Lower lobe of right lung (tissue), 2 donors: Measurements from ENCODE around the gene ADARB1. TPM values are rescaled to one million over a fixed set of nuclear protein-coding genes. Genes with fewer than 3 reads are reported as not detected.

ENCODE experiments used
- ATAC-seq, 2 donors: fragments of 200-7000 bp; cut with Tn5 transposase; one replicate each; pipeline ENCODE4 v1.9.1; 2020 to 2022; ENCODE audit warnings: mild to moderate bottlenecking in 2 of 2, moderate library complexity in 2 of 2
- DNase-seq: peaks from one replicate; pipeline ENCODE4 v3.0.0-alpha.2; 2020
- H3K27ac ChIP-seq: fragments of 200-600 bp; one replicate; pipeline ENCODE4 v1.8.0; 2022
- H3K27me3 ChIP-seq: fragments of 200-600 bp; one replicate; pipeline ENCODE4 v1.8.0; 2022; ENCODE audit warnings: low read depth
- H3K36me3 ChIP-seq: fragments of 200-600 bp; one replicate; pipeline ENCODE4 v1.8.0; 2022; ENCODE audit warnings: mild to moderate bottlenecking
- H3K4me1 ChIP-seq: fragments of 200-600 bp; one replicate; pipeline ENCODE4 v1.8.0; 2022
- H3K4me3 ChIP-seq: fragments of 200-600 bp; one replicate; pipeline ENCODE4 v1.8.0; 2022; ENCODE audit warnings: mild to moderate bottlenecking
- H3K9me3 ChIP-seq: fragments of 200-600 bp; one replicate; pipeline ENCODE4 v1.8.0; 2022
- intact Hi-C: fragments of 100-400 bp; cut with DNase I; formaldehyde crosslinking; loops from one replicate; pipeline ENCODE4 v1.11.0; 2022
- total RNA-seq: library from RNA; stranded (reverse); fragmentation: NEBNext Ultra II Directional; extraction: Animal tissue kit (Norgen Biotek cat#: 25700); gene quantifications from one replicate; pipeline ENCODE4 v1.2.1, GENCODE V29; 2021
- TF ChIP-seq, protein P1 (sequence below): fragments of 200-600 bp; IDR thresholded peaks from one replicate; pipeline ENCODE4 v1.8.0; 2022; ENCODE audit warnings: antibody characterized with exemption, mild to moderate bottlenecking
- donor health status: DM: no; HTN: yes; CAD: no; lungs with severe emphysema.

The ADARB1 gene
- total RNA-seq, 1 donor from 2014 or later: 48.2 TPM

DNA sequence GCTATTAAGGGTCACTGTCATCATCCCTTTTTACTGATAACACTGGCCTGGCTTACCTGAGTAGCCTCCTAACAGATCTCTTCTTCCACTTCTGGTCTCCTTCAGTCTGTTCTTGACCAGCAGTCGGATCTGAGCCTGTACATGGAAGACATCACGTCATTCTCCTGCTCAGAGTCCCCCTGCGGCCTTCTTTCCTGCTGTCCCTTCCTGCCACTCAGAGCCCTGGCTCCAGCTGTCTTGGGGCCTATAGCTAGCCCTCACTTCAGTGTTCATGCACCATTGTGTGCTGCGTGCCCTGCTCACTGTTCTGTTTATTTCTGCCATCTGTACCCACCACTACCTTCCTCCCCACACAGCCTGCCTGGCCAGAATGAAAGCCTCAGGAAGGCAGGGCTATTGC lies 8.4 kb downstream of the ADARB1 start:
- Histone ChIP-seq H3K9me3 (no peaks in the 10 kb centered on the region), H3K27ac (peak overlapping the region; percentile 2), H3K4me1 (peaks cover 67% of the 10 kb centered on the region), H3K27me3 (no peaks in the 10 kb centered on the region), H3K36me3 (no peaks in the 10 kb centered on the region), H3K4me3 (no peak overlapping the region)
- DNase-seq (no peak), ATAC-seq (no peak)
- intact Hi-C loops: no loop called here
- TF ChIP-seq, protein P1, sequence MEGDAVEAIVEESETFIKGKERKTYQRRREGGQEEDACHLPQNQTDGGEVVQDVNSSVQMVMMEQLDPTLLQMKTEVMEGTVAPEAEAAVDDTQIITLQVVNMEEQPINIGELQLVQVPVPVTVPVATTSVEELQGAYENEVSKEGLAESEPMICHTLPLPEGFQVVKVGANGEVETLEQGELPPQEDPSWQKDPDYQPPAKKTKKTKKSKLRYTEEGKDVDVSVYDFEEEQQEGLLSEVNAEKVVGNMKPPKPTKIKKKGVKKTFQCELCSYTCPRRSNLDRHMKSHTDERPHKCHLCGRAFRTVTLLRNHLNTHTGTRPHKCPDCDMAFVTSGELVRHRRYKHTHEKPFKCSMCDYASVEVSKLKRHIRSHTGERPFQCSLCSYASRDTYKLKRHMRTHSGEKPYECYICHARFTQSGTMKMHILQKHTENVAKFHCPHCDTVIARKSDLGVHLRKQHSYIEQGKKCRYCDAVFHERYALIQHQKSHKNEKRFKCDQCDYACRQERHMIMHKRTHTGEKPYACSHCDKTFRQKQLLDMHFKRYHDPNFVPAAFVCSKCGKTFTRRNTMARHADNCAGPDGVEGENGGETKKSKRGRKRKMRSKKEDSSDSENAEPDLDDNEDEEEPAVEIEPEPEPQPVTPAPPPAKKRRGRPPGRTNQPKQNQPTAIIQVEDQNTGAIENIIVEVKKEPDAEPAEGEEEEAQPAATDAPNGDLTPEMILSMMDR: no peak

DNA sequence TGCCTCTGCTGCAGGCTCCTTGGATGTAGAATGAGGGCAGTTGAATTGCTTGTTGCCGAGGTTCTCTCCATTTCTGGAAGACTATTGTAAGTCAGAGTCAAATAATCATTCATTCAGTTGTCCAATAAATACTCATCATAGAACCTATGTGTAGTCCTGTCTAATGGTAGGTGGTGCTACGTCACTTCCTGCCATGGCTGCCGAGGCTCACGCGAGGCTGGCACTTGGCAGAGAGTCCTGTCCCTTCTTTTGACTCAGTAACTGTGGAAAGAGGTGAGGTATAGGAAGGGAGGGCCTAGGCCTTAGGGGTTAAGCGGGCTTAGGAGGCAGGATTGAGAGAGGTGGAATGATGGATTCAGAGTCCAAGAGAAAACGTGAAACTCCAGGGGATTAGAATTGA lies 9.7 kb downstream of the ADARB1 start:
- intact Hi-C loops: no loop called here
- no peak overlapping the region for H3K27ac ChIP-seq
- no peak for DNase-seq
- H3K9me3 ChIP-seq: no peaks in the 10 kb centered on the region
- TF ChIP-seq, protein P1: no peak
- H3K36me3 ChIP-seq: no peaks in the 10 kb centered on the region
- no peak for ATAC-seq
- no peak overlapping the region for H3K4me3 ChIP-seq
- H3K27me3 ChIP-seq: no peaks in the 10 kb centered on the region
- H3K4me1 ChIP-seq: peaks cover 62% of the 10 kb centered on the region

DNA sequence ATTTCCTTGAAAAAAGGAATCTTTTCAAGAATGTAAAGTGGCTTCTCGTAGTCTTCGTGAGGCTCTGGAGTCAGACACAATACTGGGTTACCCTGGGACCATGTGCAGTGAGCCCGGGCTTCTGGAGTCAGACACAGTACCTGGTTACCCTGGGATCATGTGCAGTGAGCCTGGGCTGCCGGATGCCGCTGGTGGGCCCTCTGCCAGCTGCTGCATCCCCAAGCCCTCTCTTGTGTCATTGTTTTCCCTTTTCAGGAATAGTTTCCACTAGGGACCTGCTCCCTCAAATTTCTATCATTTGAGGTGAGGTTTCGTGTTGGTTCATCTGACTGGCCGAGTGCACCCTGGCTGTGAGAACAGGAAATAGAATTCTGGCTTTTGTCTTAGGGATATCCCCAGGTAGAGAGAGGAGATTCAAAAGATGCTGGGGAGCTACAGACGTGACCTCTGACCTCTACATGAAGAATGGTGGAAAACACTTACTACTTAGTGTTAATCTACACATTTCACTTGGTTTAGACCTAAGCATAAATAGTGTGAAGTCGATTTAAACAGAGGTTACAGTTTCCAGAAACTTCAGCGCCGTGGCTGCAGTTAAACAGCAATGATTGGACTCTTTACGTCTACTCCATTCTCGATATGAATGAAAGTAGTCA lies 10.6 kb downstream of the ADARB1 start:
- TF ChIP-seq, protein P1: no peak
- no peaks in the 10 kb centered on the region for H3K36me3 ChIP-seq
- H3K27ac ChIP-seq: no peak overlapping the region
- intact Hi-C loops: no loop called here
- H3K4me3 ChIP-seq: no peak overlapping the region
- no peaks in the 10 kb centered on the region for H3K9me3 ChIP-seq
- DNase-seq (no peak), ATAC-seq (no peak)
- peaks cover 56% of the 10 kb centered on the region for H3K4me1 ChIP-seq
- H3K27me3 ChIP-seq: no peaks in the 10 kb centered on the region

DNA sequence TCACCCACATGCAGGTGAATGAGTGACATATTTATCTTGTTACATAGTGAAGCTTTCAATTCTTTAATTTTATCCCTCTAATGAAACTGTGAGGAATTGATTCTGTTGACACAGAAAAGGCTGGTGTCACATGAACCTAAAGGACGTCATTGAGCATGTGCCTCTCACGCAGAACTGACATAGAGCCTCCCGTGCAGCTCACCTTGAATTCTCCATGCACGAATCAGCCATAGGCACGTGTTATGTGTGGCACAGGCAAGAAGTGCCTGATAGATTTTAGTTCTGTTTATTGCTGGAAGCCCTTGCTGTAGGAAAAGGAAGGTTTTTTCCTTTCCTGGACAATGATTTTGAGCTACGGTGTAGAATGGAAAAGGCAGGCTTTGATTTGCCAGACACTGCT lies 11.3 kb downstream of the ADARB1 start:
- no peaks in the 10 kb centered on the region for H3K9me3 ChIP-seq
- H3K27ac ChIP-seq: no peak overlapping the region
- DNase-seq: no peak
- H3K27me3 ChIP-seq: no peaks in the 10 kb centered on the region
- H3K4me1 ChIP-seq: peaks cover 56% of the 10 kb centered on the region
- intact Hi-C loops: no loop called here
- TF ChIP-seq, protein P1: no peak
- H3K4me3 ChIP-seq: no peak overlapping the region
- H3K36me3 ChIP-seq: no peaks in the 10 kb centered on the region
- ATAC-seq: no peak

DNA sequence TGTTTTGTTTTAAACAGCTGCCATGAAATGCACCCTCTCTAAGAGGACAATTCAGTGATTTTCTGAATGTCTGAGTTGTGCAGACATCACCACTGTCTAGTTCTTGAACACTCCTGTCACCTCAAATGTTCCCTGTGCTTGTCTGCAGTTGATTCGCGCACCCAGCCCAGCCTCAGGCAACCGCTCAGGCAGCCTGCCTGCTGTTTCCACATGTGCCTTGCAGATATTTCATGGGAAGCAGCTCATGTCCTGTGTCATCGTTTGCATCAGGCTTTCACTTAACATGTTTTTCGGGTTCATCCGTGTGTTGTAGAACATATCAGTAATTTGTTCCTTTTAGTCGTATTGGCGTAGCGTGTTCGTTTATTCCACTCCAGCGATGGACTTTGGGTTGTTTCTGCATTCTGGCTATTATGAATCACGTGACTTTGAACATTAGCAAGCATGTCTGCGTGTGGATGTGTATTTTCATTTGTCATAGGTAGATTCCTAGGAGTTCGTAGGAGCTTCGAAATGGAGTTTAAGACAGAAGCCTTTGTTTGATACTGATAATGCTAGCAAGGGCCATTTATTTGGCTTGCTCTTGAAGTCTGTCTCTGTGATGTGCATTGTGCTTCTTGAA lies 12.1 kb downstream of the ADARB1 start:
- DNase-seq (no peak), ATAC-seq (no peak)
- TF ChIP-seq, protein P1: no peak
- no peak overlapping the region for H3K27ac ChIP-seq
- H3K36me3 ChIP-seq: no peaks in the 10 kb centered on the region
- H3K4me3 ChIP-seq: no peak overlapping the region
- H3K27me3 ChIP-seq: no peaks in the 10 kb centered on the region
- peaks cover 52% of the 10 kb centered on the region for H3K4me1 ChIP-seq
- intact Hi-C loops: no loop called here
- H3K9me3 ChIP-seq: no peaks in the 10 kb centered on the region
